ENCODE data around the gene CAMKK1.
"Not testable (repeated sequence)": the region's sequence is repeated elsewhere in the genome, so short reads cannot be mapped to it uniquely, and the experiment has no call there.

The CAMKK1 gene

DNA sequence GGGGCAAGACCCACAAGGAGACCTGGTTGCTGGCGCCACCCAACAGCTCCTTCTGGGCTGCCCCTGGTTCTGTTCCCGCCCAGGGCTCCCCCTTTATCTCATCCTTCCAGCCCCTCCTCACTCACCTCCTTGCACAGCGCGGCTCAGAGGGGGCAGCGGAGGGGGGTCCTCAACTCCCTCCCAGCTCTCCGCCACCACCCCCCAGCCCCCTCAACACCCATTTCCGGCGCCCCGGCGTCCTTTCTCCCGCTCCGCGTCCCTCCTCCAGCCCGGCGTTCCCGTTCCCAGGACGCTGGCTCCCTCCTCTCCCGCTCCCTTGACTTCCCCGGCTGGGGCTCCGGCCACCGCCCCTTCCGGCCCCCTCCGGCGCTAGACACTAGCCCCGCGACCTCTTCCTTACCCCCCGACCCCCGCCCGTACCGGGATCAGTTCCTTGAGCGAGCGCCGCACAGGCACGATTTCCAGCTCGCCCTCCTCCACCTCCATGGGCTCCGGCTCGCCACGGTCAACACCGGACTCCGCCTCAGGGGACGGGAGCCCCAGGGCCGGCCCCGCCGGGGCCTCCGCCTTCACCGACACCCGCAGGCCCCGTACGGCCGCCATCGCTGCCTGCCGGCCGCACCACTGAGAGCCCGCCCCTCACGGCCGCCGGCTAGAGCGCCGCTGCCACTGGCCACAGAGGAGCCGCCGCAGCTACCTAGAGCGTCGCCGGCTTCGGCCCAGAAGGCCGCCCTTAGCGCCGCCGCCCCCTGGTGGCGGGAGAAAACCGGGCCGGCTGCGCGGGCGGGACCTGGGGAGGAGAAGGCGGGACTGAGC, 47.0 kb downstream of the CAMKK1 start, which contains the start of gene NCBP3:
TSS of gene NCBP3 (minus strand) at position 626 of the 816 bp plus-strand sequence. CDS start at position 603, 23 bp downstream.
- peak; percentile 82 for DNase-seq (ENCODE audit: low read depth)

DNA sequence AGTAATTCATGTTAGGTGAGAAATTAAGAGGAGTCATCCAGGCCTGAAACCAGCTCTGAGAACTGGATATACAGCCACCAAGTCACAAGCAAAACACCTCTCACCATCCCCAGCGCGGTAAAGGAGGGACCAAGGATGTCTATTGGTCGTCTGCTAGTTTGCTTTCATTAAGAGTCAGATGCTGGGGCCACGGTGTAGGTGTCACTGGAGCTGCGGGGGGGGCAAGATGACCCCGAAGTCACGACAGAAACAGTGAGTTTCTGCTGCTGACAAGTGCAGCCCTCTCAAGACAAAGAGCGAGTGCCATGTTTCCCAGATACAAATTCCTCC, 47.6 kb downstream of the CAMKK1 start:
- peak; percentile 11 for DNase-seq (ENCODE audit: low read depth)

DNA sequence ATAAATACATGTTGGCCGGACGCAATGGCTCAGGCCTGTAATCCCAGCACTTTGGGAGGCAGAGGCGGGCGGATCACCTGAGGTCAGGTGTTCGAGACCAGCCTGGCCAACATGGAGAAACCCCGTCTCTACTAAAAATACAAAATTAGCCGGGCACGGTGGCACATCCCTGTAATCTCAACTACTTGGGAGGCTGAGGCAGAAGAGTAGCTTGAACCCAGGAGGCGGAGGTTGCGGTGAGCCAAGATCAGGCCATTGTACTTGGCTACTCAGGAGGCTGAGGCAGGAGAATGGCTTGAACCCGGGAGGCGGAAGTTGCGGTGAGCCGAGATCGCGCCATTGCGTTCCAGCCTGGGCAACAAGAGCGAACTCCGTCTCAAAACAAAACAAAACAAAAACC, 48.3 kb downstream of the CAMKK1 start:
- not testable (repeated sequence) for DNase-seq (ENCODE audit: low read depth)

DNA sequence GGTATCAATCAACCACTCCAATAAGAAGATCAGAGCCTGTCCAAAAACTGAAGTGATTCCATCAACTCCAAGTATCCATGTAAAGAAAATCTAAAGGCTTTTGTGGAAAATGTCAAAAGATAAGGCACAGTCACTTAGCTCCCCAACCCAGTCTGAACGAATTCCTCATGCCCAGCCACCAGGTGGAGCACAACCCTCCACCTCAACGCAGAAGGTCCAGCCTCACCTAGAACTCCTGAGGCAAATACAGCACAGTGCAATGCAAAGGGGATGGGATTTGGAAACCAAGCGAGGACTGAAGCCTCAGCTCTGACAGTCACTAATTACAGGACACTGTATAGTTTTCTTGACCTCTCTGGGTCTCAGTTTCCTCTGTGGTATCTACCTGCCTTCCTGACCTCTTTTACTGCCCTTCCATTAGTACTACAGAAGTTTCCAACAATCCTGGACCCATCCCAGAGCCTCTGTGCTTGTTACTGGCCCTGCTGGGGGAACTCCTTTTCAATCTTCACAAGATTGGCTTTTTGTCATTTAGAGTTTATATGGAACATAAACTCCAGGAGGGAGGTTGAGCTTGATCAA, 48.8 kb downstream of the CAMKK1 start:
- DNase-seq (ENCODE audit: low read depth) = peak; percentile 16

DNA sequence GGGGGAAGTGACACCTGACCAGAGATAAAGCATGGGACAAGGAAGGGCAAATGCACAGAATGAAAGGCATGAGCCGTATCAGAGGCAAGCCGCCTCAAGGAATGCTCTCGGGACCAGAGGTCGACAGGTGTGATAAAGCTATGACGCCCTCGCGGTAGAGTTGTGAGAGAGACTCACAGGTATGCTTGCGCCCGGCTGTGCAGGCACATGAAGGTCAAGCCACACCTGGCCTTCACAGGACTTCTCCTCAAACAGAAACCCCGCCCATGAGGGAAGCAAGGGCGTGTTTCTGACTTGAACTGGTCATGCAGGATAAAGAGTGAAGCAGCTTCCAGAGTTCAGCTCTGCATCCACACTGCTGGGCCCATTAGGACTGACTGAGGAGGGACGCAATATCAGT, 54.6 kb downstream of the CAMKK1 start:
- no peak for DNase-seq (ENCODE audit: low read depth)

DNA sequence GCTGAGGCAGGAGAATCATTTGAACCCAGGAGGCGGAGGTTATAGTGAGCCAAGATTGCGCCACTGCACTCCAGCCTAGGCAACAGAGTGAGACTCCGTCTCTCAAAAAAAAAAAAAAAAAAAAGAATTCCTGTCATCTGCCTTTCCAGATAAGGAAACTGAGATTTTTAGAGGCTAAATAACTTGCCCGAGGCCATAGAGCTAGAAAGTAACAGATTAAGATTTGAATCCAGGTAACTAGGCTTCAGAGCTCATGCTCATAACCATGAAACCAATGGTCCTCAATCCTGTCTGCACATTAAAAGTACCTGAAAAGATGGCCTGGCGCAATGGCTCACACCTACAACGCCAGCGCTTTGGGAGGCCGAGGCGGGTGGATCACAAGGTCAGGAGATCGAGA, 56.3 kb downstream of the CAMKK1 start:
- no peak for DNase-seq (ENCODE audit: low read depth)

DNA sequence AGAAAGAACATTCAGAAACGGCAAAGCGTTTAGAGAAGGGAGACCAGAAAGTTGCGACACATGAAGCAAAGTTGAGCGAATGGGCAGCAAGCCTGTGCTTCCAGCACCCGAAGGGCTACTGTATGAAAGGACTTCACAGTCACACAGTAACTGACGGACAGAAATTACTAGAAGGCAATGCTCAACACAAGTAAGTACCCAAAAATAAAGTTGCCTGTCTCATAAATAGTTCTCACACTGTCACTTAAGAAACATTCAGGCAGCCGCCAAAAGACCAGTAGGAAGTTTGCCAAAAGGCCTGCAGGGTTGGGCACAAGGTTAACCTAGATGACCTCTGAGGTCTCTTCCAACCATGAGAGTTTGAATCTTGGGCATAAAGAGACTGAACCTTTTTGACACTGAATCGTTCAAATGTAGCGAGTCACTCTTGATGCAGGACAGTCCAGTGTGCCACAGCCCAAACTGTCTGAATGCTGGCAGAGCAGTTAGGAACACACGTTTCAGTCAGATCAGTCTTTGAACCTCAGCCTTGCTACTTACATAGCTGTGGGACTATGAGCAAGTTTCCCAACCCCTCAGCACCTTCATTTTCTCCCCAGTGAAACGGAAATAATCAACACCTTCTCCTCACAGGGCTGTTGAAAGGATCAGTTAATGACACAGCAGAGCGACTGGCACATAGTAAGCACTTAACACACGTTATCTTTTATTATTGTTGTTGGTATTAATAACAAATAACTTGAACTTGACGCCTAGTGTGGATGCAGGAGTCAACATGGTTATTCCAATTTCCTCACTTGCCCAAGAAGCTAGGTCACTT, 57.2 kb downstream of the CAMKK1 start:
- DNase-seq (ENCODE audit: low read depth) = no peak

DNA sequence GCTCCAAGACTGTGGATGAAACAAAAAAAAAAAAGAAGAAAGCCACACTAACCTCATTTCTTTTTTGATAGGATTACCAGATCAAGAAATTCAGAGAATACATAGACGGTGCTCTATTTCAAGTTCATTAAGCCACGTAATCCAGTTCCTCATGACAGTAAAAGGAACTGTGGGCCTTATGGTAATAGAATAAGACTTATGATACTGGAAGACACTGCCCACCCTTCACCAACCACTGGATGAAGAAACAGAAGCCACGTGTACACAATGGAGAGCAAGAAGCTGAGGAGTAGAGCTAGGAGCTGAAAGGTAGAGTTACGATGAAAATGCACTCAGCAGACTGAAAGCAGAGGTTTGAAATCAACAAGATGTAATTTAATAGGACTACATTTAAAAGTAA, 58.0 kb downstream of the CAMKK1 start:
- no peak for DNase-seq (ENCODE audit: low read depth)

DNA sequence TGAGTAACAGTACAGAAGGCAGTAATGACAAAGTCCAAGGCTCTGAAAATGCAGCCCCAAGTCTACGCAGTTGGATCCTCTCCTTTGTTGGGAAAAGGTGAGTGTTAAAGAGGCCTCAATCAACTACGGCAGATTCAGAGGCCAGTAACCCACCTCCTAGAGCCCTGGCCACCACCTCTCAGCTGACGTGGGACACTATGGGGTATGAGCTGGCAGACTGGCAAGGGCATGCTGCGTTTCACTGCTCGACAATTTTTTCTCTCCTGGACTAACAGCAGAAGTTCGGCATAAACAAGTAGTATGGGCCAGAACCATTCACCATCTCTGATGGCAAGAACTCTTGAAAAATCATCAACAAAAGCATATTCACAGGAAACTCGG, 64.0 kb downstream of the CAMKK1 start:
- DNase-seq (ENCODE audit: low read depth) = no peak

DNA sequence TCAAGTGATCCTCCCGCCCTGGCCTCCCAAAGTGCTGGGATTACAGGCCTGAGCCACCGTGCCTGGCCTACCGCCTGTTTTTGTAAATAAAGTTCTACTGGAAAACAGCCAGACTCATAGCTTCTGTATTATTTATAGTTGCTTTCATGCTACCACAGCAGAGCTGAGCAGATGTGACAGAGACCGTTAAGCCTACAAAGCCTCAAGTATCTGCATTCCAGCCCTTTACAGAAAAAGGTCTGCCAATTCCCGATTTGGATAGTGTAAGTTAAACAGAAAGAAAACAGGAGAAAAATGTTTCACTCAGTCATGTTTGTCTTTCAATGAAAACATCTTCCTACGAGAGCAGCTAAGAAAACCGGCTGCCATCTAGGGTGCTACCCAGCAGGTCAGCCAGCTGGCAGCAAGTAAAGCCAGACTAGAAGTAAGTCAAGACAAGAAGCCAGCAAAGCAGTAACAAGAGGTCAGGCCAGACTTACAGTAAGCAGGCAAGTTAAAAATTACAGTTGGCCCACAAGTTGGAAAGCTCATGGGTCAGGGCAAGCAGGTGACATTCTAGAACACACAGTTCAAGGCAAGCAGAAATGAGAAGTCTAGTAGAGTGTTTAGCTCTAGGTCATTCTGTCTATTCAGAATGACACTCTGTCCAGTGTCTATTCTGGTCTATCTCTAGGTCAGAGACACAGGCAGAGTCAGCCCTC, 64.6 kb downstream of the CAMKK1 start:
- DNase-seq (ENCODE audit: low read depth) = no peak

DNA sequence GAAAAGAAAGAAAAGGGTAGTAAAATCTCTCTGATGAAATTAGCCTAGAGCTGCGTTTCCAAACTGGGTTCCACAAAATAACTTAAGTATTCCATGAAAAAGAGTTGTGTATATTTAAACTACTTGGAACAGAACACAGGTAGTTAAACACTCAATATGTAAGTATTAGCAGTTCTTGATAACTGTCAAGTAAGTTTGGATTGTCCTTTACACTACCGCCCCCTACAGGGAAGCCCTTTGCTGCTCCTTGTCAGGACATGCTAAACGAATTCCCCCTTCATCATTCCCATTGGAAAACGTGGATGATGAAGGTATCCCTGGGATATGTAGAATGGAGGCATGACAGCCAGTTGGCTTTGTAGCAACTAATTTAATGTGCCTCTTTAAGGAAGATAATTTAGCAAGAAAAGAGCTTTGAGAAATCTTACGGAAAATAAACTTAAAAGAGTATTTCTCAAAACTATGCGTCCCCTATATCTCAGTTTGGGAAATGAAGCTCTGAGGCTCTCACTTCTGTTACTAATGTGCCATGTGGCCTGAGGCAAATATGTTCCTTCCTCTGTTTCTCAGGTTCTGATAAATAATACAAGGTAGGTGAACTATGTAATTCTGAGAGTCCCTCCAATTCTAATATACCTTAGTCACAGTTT, 65.6 kb downstream of the CAMKK1 start:
- peak; percentile 29 for DNase-seq (ENCODE audit: low read depth)

DNA sequence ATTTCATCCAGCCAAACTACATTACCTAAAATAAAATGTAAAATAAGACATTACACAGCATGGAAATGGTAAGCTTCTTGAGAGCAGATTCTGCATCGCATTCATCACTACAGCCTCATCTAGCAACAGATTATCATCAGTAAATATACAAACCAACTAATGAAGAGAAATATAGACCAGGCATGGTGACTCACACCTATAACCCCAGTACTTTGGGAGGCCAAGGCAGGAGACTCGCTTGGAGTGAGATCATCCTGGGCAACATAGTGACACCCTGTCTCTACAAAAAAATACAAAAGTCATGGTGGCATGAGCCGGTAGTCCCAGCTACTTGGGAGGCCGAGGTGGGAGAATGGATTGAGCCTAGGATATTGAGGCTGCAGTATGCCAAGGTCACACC, 66.7 kb downstream of the CAMKK1 start:
- no peak for DNase-seq (ENCODE audit: low read depth)

DNA sequence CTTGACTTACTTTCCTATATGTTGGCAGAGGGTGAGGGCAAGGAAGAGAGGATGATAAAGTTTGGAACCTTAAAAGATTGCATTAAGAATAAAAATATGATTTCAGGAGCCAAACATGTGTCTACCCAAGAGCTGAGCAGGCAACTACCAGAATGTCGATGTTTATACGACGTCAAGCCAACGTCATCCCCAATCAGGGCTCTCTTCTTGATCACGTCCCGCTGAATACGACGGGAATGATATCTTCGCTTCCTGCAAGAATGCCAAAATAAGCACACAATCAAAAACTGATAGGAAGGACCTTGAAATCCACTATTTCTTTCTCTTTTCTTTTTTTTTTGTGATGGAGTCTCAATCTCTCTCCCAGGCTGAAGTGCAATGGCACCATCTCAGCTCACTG, 71.8 kb downstream of the CAMKK1 start:
- no peak for DNase-seq (ENCODE audit: low read depth)

DNA sequence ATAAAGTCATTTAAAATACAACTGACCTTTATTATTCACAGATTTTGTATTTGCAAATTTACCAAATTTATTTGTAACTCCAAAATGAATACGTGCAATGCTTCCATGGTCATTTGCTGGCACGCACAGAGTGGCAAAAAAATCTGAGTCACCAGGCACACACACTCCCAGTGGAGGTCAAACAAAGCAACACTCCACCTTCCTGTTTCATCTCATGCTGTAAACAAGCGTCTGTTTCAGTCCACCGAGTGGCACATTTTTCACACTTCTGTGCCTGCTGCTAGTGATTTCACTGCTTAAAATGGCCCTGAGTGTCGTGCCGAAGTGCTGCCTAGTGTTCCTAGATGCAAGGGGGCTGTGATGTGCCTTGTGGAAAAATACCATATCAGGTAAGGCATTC, 74.1 kb downstream of the CAMKK1 start:
- DNase-seq (ENCODE audit: low read depth) = no peak

DNA sequence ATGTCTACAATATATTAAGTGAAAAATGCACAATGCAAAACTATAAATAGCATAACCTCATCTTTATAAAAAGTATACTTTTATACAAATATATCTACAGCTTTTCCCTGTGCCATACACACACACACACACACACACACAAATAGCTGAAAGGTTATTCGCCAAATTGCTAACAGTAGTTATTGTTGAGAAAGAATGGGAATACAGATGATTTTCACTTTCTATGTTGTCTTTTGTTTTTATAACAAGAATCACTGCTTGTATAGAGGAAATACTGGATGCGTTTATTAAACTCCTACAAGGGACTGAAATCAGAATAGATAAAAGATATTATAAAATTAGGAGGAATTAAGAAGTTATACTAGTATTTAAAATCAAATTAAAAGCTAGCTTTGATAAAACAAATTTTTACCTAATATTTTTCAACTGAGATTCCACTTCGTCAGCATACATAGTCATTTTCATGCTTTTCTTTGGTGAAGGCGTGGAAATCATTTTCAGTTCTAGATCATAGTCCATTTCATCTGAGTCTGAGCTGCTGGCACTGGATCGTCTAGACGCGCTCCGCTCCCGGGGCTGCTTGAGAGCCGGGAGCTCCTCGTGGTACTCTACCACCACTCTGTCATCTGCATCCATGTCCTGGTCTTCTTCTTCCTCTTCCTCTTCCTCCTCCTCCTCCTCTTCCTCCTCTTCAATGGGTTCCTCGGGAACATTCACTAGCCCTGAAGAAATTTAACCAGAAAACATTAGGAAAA, 74.8 kb downstream of the CAMKK1 start:
- no peak for DNase-seq (ENCODE audit: low read depth)

DNA sequence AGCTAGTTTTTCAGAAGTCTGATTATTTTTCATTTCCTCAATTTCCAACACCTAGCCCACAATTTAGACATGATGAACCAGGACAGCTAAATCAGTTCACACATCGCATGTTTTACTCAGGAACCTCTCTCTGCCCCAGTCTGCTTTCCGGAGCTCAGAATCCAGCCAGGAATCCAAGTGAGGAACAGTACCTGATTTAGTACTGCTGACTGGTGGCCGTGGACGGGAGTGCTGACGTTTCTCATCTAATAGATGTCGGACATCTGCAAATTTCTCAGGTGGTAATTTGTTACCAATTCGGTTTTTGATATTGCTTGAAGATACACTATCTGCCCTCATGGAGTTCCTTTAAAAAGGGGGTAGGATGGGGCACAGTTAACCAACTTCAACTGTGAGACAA, 76.9 kb downstream of the CAMKK1 start:
- no peak for DNase-seq (ENCODE audit: low read depth)

DNA sequence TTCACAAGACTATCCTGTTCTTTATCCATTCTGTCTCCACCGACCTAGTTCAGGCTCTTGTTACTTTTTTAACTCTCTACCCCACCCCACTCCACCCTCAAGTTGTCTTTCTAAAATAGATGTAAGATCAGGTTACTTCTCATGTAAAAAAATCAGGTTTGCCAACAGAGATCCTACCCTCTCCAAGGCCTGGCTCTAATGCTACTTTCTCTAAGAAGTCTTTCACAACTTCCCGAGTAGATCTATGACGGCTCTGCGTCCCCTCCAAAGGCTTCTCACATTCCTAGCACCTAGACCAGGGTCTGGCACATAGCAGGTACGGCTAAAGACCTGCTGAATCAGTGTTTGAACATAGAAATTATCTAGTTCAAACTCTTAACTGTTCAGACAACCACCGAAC, 77.7 kb downstream of the CAMKK1 start:
- no peak for DNase-seq (ENCODE audit: low read depth)

DNA sequence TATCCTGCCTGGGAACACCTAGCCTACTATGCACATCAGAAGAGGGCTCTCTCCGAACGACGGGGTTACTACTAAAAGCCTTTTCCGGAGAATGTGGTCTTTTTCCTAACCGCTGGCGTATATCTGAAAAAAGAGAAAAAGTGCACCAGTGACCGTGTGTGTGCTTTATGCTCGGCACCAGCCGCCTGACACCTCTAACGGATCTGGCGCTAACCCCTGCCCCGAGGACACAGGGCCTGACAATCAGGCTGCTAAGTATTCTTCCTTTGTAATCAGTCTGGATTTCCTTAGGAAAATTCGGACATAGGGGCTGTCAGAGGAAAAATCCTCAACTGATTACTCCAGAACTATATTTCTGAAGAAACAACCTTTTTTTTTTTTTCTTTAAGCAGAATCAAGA, 78.5 kb downstream of the CAMKK1 start:
- no peak for DNase-seq (ENCODE audit: low read depth)

DNA sequence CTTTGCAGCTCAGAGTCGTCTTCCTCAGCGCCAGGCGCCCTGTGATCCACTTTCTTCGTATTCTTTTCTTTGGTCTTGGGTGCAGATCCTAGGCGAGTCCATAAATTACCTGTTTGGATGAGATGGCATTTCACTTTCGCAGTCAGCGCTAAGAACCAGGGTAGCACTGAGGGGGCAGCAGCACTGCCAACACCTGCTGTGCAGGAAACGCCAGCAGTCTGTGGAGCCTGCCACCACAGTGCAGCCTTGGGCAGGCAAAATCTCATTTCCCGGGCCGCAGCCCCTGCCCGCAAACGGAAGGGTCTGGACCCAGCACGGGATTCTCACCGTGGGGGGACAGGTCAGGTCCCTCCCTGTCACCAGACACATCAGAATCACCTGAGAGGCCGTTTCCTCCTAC, 79.7 kb downstream of the CAMKK1 start:
- DNase-seq (ENCODE audit: low read depth) = no peak

DNA sequence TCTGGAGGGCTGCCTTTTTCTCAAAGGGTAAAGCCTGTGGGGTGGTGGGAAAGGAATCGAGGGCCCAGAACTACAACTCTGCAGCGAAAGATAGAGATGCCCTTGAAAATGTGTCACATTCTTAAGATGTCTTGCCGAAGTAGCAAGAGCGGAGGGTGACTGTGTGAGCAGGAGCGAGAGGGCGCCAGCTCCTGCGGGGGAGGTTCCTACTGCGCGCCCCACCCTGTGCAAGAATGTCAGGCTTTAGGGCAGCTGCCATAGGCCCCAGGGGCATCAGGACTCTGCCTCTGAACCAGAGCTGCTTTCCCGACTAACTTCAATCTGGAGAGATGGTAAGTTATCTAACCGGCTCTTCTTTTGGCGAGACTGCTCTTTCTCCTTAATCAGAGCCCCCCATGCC, 80.1 kb downstream of the CAMKK1 start:
- no peak for DNase-seq (ENCODE audit: low read depth)

DNA sequence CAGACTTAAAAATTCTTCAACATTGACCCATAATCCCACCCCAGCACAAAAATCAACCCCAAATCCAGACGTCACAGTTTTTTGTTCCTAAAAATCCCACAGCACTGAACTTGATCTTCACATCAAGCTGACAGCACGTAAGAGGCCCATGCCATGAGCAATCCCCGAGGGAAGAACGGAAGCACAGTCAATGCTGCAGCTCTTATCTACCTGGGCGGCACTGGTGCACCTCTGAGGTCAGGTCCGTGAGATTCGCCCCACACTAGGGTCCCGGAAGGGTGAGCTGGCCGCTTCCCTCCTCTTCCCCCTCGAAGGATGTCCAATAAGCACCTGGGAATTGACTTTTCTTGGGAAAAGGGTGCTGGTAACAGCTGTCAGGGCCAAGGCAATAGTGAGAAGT, 80.6 kb downstream of the CAMKK1 start:
- DNase-seq (ENCODE audit: low read depth) = no peak
